ENCODE measurements around the gene GPR180. TPM values are rescaled to one million over a fixed set of nuclear protein-coding genes. Genes with fewer than 3 reads are reported as not detected.
A peak's percentile ranks its signal among the peaks of the same experiment; 100 is the strongest.

Gene GPR180
- total and polyA plus RNA-seq, 10 of the 15 experiments (the other 5 are each of a cell fraction or from before 2014, with no cell fraction given), result 1.6 to 7.2 (median 5.3) TPM

- no peak for FAIRE-seq
- Histone ChIP-seq H3K27ac (ENCODE audit: control insufficient read depth, insufficient read depth) (no peak overlapping the region), H3K27me3 (replicated peaks in 1 of 2; ENCODE audit: control insufficient read depth in 2 of 2, insufficient read depth in 2 of 2, low read length in 1 of 2) (no peaks in the 10 kb centered on the region), H3K4me1 (ENCODE audit: control insufficient read depth, insufficient read depth, low read length) (no peaks in the 10 kb centered on the region), H2AFZ (ENCODE audit: control insufficient read depth, low read depth, low read length) (no peak overlapping the region), H3K9me3 (replicated peaks; ENCODE audit: control insufficient read depth, insufficient read depth, low read length) (no peaks in the 10 kb centered on the region), H4K20me1 (ENCODE audit: control insufficient read depth, insufficient read depth) (no peaks in the 10 kb centered on the region), H3K79me2 (ENCODE audit: control insufficient read depth, insufficient read depth, low read length) (peaks cover 38% of the 10 kb centered on the region), H3K4me3 (no peak overlapping the region), H3K9ac (ENCODE audit: control insufficient read depth, insufficient read depth, low read length) (no peak overlapping the region), H3K36me3 (ENCODE audit: control insufficient read depth in 2 of 2, insufficient read depth in 2 of 2, low read length in 1 of 2) (peaks cover 0 to 5% of the 10 kb centered on the region in 2 experiments; a peak in 1 of 4 replicates), H3K4me2 (ENCODE audit: control insufficient read depth, insufficient read depth) (no peak overlapping the region; the same call in 1 of the 2 replicates)
- ATAC-seq, result peak; percentile 46
- ChIA-PET SMC1A (ENCODE audit: uncharacterized antibody, unreplicated experiment) (interaction anchor here (1.2 kb wide), 1 partner anchor 25 kb away, joined by 5 read pairs; no protein-coding TSS in a partner anchor), POLR2A (no interaction called here), RAD21 (ENCODE audit: unreplicated experiment) (no interaction called here), CTCF (interaction anchor here (1.3 kb wide), 1 partner anchor 30 kb away, joined by 4 read pairs; no protein-coding TSS in a partner anchor)
- no peak for DNase-seq (ENCODE audit: low read depth, low spot score)
- TF ChIP-seq, protein P1, sequence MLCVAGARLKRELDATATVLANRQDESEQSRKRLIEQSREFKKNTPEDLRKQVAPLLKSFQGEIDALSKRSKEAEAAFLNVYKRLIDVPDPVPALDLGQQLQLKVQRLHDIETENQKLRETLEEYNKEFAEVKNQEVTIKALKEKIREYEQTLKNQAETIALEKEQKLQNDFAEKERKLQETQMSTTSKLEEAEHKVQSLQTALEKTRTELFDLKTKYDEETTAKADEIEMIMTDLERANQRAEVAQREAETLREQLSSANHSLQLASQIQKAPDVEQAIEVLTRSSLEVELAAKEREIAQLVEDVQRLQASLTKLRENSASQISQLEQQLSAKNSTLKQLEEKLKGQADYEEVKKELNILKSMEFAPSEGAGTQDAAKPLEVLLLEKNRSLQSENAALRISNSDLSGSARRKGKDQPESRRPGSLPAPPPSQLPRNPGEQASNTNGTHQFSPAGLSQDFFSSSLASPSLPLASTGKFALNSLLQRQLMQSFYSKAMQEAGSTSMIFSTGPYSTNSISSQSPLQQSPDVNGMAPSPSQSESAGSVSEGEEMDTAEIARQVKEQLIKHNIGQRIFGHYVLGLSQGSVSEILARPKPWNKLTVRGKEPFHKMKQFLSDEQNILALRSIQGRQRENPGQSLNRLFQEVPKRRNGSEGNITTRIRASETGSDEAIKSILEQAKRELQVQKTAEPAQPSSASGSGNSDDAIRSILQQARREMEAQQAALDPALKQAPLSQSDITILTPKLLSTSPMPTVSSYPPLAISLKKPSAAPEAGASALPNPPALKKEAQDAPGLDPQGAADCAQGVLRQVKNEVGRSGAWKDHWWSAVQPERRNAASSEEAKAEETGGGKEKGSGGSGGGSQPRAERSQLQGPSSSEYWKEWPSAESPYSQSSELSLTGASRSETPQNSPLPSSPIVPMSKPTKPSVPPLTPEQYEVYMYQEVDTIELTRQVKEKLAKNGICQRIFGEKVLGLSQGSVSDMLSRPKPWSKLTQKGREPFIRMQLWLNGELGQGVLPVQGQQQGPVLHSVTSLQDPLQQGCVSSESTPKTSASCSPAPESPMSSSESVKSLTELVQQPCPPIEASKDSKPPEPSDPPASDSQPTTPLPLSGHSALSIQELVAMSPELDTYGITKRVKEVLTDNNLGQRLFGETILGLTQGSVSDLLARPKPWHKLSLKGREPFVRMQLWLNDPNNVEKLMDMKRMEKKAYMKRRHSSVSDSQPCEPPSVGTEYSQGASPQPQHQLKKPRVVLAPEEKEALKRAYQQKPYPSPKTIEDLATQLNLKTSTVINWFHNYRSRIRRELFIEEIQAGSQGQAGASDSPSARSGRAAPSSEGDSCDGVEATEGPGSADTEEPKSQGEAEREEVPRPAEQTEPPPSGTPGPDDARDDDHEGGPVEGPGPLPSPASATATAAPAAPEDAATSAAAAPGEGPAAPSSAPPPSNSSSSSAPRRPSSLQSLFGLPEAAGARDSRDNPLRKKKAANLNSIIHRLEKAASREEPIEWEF (IDR thresholded peaks at IDR 0.05; ENCODE audit: insufficient replicate concordance, low read depth, low read length), result no peak
- TF ChIP-seq, protein P2, sequence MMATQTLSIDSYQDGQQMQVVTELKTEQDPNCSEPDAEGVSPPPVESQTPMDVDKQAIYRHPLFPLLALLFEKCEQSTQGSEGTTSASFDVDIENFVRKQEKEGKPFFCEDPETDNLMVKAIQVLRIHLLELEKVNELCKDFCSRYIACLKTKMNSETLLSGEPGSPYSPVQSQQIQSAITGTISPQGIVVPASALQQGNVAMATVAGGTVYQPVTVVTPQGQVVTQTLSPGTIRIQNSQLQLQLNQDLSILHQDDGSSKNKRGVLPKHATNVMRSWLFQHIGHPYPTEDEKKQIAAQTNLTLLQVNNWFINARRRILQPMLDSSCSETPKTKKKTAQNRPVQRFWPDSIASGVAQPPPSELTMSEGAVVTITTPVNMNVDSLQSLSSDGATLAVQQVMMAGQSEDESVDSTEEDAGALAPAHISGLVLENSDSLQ (IDR thresholded peaks at IDR 0.05), result peak; percentile 79
- no peak for TF ChIP-seq MTA3 (IDR thresholded peaks at IDR 0.05; ENCODE audit: borderline replicate concordance, low read length)
- TF ChIP-seq, protein P3, sequence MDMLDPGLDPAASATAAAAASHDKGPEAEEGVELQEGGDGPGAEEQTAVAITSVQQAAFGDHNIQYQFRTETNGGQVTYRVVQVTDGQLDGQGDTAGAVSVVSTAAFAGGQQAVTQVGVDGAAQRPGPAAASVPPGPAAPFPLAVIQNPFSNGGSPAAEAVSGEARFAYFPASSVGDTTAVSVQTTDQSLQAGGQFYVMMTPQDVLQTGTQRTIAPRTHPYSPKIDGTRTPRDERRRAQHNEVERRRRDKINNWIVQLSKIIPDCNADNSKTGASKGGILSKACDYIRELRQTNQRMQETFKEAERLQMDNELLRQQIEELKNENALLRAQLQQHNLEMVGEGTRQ (IDR thresholded peaks at IDR 0.05; ENCODE audit: borderline replicate concordance, low read depth, low read length), result no peak
- TF ChIP-seq IKZF1 (conservative IDR thresholded peaks at IDR 0.05), result no peak
- WGBS (ENCODE audit: insufficient coverage, insufficient replicate concordance, low lambda C conversion rate, missing lambda C conversion rate), result 76% methylated on average over 3 of the region's 3 CpGs
- intact Hi-C loops (cut with micrococcal nuclease; ENCODE audit: unreplicated experiment), result no loop called here
- in situ Hi-C loops (cut with MboI), result no loop called here
- no TSS peak for BruUV-seq (replicated peaks)
Observed at GRCh38 chr13:94590744-94591143, 10.9 kb upstream of the GPR180 start.
